H1 (cell line): ENCODE results near the gene GTF2F1. TPM values are rescaled to one million over a fixed set of nuclear protein-coding genes. Genes with fewer than 3 reads are reported as not detected.

ENCODE experiments used
- ATF3 ChIP-seq: IDR thresholded peaks from 2 replicates; pipeline ENCODE4 v1.6.1; 2011; ENCODE audit warnings: low read depth, mild to moderate bottlenecking, low read length; ENCODE audit not compliant: insufficient read depth
- BACH1 ChIP-seq: IDR thresholded peaks from 2 replicates; pipeline ENCODE4 v1.6.1; 2012; ENCODE audit warnings: low read length, improper control_type of control experiment
- BRCA1 ChIP-seq: IDR thresholded peaks from 2 replicates; pipeline ENCODE4 v1.6.1; 2012; ENCODE audit warnings: low read depth, low read length, improper control_type of control experiment
- CBX8 ChIP-seq: fragments of 300-800, 300-1000 bp; sonication (generic); IDR thresholded peaks from 2 replicates; pipeline ENCODE4 v1.7.1; 2016; ENCODE audit warnings: low read depth, low read length, borderline replicate concordance
- CHD2 ChIP-seq: IDR thresholded peaks from 2 replicates; pipeline ENCODE4 v1.6.1; 2012; ENCODE audit warnings: low read length, improper control_type of control experiment
- CTBP2 ChIP-seq: IDR thresholded peaks from 2 replicates; pipeline ENCODE4 v1.7.0; 2011; ENCODE audit warnings: borderline replicate concordance, mild to moderate bottlenecking, moderate library complexity, mixed read lengths, low read length; ENCODE audit not compliant: insufficient read depth, insufficient read length
- E2F6 ChIP-seq: IDR thresholded peaks from 2 replicates; pipeline ENCODE4 v1.6.1; 2012; ENCODE audit warnings: inconsistent platforms
- EP300 ChIP-seq, 2 experiments: IDR thresholded peaks; 1 replicate in 1 of 2; 2 replicates in 1 of 2; pipeline ENCODE4 v1.6.1; 2011 to 2012; ENCODE audit warnings: low read depth in 2 of 2, low read length in 2 of 2, mild to moderate bottlenecking in 2 of 2, borderline replicate concordance in 1 of 2, inconsistent platforms in 1 of 2, moderate library complexity in 1 of 2
- EZH2 ChIP-seq: fragments of 200-600 bp; sonication (generic); IDR thresholded peaks from 2 replicates; pipeline ENCODE4 v1.7.1; 2012; ENCODE audit warnings: low read depth, mild to moderate bottlenecking, moderate library complexity, low read length, inconsistent platforms; ENCODE audit not compliant: severe bottlenecking
- KDM1A ChIP-seq: fragments of 200-600, 300-600 bp; sonication (generic); IDR thresholded peaks from 2 replicates; pipeline ENCODE4 v1.7.1; 2016; ENCODE audit warnings: mild to moderate bottlenecking, low read length, borderline replicate concordance
- KDM4A ChIP-seq: IDR thresholded peaks from one replicate; pipeline ENCODE4 v1.7.1; 2012; ENCODE audit warnings: low read depth, mild to moderate bottlenecking, moderate library complexity, low read length, inconsistent platforms; ENCODE audit not compliant: severe bottlenecking
- MAX ChIP-seq: IDR thresholded peaks from 2 replicates; pipeline ENCODE4 v1.6.1; 2012; ENCODE audit warnings: inconsistent platforms
- NRF1 ChIP-seq: IDR thresholded peaks from 2 replicates; pipeline ENCODE4 v1.6.1; 2011; ENCODE audit warnings: mild to moderate bottlenecking, low read depth, low read length, improper control_type of control experiment
- POLR2A ChIP-seq, 2 experiments: IDR thresholded peaks; 1 replicate in 1 of 2; 2 replicates in 1 of 2; pipeline ENCODE4 v1.6.1; 2011; ENCODE audit warnings: low read depth in 2 of 2, low read length in 2 of 2, mild to moderate bottlenecking in 2 of 2; ENCODE audit errors: control extremely low read depth in 1 of 2
- RAD21 ChIP-seq, 2 experiments: IDR thresholded peaks in 1 of 2; conservative IDR thresholded peaks in 1 of 2; 2 replicates each; pipeline ENCODE4 v1.6.1; 2011; ENCODE audit warnings: low read depth in 2 of 2, low read length in 2 of 2, improper control_type of control experiment in 1 of 2, inconsistent platforms in 1 of 2, mild to moderate bottlenecking in 1 of 2, moderate library complexity in 1 of 2
- SAP30 ChIP-seq: fragments of 300-600 bp; sonication (generic); IDR thresholded peaks from 2 replicates; pipeline ENCODE4 v1.7.1; 2012; ENCODE audit warnings: low read length, moderate library complexity, mild to moderate bottlenecking, inconsistent platforms; ENCODE audit not compliant: insufficient read depth, insufficient replicate concordance
- SP2 ChIP-seq: IDR thresholded peaks from 2 replicates; pipeline ENCODE4 v1.6.1; 2012; ENCODE audit warnings: mild to moderate bottlenecking, low read length, inconsistent platforms
- SUZ12 ChIP-seq: fragments of 200-600 bp; sonication (generic); IDR thresholded peaks from 2 replicates; pipeline ENCODE4 v1.6.1; 2012; ENCODE audit warnings: mild to moderate bottlenecking, inconsistent platforms, low read length, moderate library complexity, mixed read lengths
- TAF1 ChIP-seq: IDR thresholded peaks from 2 replicates; pipeline ENCODE4 v1.6.1; 2011; ENCODE audit warnings: mild to moderate bottlenecking, low read depth, low read length
- TAF7 ChIP-seq: optimal IDR thresholded peaks from 2 replicates; pipeline ENCODE3; 2011; ENCODE audit warnings: low read depth, mild to moderate bottlenecking, inconsistent platforms, low read length, moderate library complexity, borderline replicate concordance
- TCF12 ChIP-seq: IDR thresholded peaks from 2 replicates; pipeline ENCODE4 v1.6.1; 2011; ENCODE audit warnings: low read depth, mild to moderate bottlenecking, low read length
- polyA plus RNA-seq, 7 experiments: library from polyadenylated mRNA; depleted of rRNA in 3 of 7; stranded (reverse) in 5 of 7; unstranded in 2 of 7; fragments of >200 nt in 5 of 7; fragments of 200-250 nt in 2 of 7; gene quantifications; 1 replicate in 5 of 7; 2 replicates in 1 of 7; 4 replicates in 1 of 7; pipeline versions ENCODE4 v1.2.1 to v1.2.3, GENCODE V29; 2011 to 2013; ENCODE audit warnings: missing spikeins in 2 of 7, mixed read lengths in 2 of 7
- total RNA-seq: library from RNA; stranded (reverse); fragmentation: NEBNext Ultra II Directional; extraction: Animal tissue kit (Norgen Biotek cat#: 25700); gene quantifications from 2 replicates; pipeline ENCODE4 v1.2.1, GENCODE V29; 2021

GTF2F1 gene
- total and polyA plus RNA-seq, 2 of the 8 experiments (the other 6 are each of a cell fraction or from before 2014, with no cell fraction given): 29.3 to 56.3 TPM

- TF ChIP-seq MAX: peak; percentile 21; the same call in 1 of the 2 replicates
- TF ChIP-seq BRCA1: no peak
- TF ChIP-seq POLR2A (IDR thresholded peaks at IDR 0.05; ENCODE audit: control extremely low read depth in 1 of 2, low read depth in 2 of 2, low read length in 2 of 2): peak in 1 of 2 experiments; percentile 58; a peak in 2 of 3 replicates
- TF ChIP-seq SP2: no peak
- TF ChIP-seq E2F6: 0 out of 2 replicates have a peak, but pooled peaks have one; percentile 28
- no peak for TF ChIP-seq ATF3
- TF ChIP-seq CHD2: peak; percentile 80
- TF ChIP-seq CBX8: no peak
- TF ChIP-seq EP300 (IDR thresholded peaks at IDR 0.05; ENCODE audit: borderline replicate concordance in 1 of 2, low read depth in 2 of 2, low read length in 2 of 2): 0 out of 3 replicates have a peak, but pooled peaks of 1 of the 2 experiments have one; percentile 40
- no peak for TF ChIP-seq TAF7
- TF ChIP-seq TCF12: no peak
- TF ChIP-seq SUZ12: no peak
- TF ChIP-seq RAD21 (IDR thresholded peaks at IDR 0.05 in 1 of 2, conservative IDR thresholded peaks at IDR 0.05 in 1 of 2; ENCODE audit: low read depth in 2 of 2, low read length in 2 of 2): peak; percentile 20 to 25; a peak in 3 of 4 replicates
- peak; percentile 66 for TF ChIP-seq SAP30
- peak; percentile 56 for TF ChIP-seq TAF1
- peak; percentile 72 for TF ChIP-seq CTBP2
- peak; percentile 72 for TF ChIP-seq NRF1
- no peak for TF ChIP-seq KDM1A
- TF ChIP-seq BACH1: 0 out of 2 replicates have a peak, but pooled peaks have one; percentile 42
- TF ChIP-seq EZH2: no peak
- TF ChIP-seq KDM4A: peak; percentile 80
These were observed at the start of gene GTF2F1 (continued) for GRCh38 chr19:6393074-6393982.
